ENCODE measurements around the gene MRPS34.

Gene MRPS34

GRCh38 chr16:1766701-1767100 lies 6.2 kb downstream of the MRPS34 start:
- H3K4me3 Mint-ChIP-seq: no peak overlapping the region
- no peak for DNase-seq
- H3K27me3 Mint-ChIP-seq (ENCODE audit: low read depth, poor library complexity): no peaks in the 10 kb centered on the region
- TF ChIP-seq CTCF (IDR thresholded peaks at IDR 0.05): no peak
- H3K9me3 Mint-ChIP-seq: no peaks in the 10 kb centered on the region
- peaks cover 7% of the 10 kb centered on the region for H3K4me1 Mint-ChIP-seq
- H3K36me3 Mint-ChIP-seq (ENCODE audit: low read depth): no peaks in the 10 kb centered on the region
- no peak overlapping the region for H3K27ac Mint-ChIP-seq

- H3K36me3 Mint-ChIP-seq (ENCODE audit: low read depth): peaks cover 4% of the 10 kb centered on the region
- peaks cover 6% of the 10 kb centered on the region for H3K4me1 Mint-ChIP-seq
- no peak for DNase-seq
- no peaks in the 10 kb centered on the region for H3K9me3 Mint-ChIP-seq
- peaks cover 1% of the 10 kb centered on the region for H3K27me3 Mint-ChIP-seq (ENCODE audit: low read depth, poor library complexity)
- no peak for TF ChIP-seq CTCF (IDR thresholded peaks at IDR 0.05)
- no peak overlapping the region for H3K27ac Mint-ChIP-seq
- H3K4me3 Mint-ChIP-seq: no peak overlapping the region
Observed at GRCh38 chr16:1766231-1766630, 6.7 kb downstream of the MRPS34 start.

GRCh38 chr16:1765826-1766225 lies 7.1 kb downstream of the MRPS34 start:
- TF ChIP-seq CTCF (IDR thresholded peaks at IDR 0.05): no peak
- Mint-ChIP-seq H3K36me3 (ENCODE audit: low read depth) (peaks cover 7% of the 10 kb centered on the region), H3K4me1 (peaks cover 6% of the 10 kb centered on the region), H3K9me3 (no peaks in the 10 kb centered on the region), H3K4me3 (no peak overlapping the region), H3K27me3 (ENCODE audit: low read depth, poor library complexity) (peaks cover 4% of the 10 kb centered on the region), H3K27ac (no peak overlapping the region)
- DNase-seq: no peak

DNA sequence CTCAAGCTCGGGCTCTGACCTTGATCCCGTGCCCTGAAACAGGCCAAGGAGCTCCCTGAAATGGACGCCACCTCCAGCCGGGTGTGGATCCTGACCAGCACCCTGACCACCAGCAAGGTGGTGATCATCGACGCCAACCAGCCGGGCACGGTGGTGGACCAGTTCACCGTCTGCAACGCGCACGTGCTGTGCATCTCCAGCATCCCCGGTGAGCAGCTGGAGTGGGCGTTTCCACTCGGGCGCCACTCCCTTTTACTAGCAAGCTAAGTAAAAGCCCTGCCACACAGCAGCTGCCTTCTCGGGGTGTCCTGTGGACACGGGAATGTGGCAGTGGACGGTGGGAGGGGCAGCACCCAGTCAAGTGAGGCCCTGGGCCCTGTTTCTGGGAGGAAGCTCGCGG lies 8.0 kb downstream of the MRPS34 start:
- Mint-ChIP-seq H3K27me3 (ENCODE audit: low read depth, poor library complexity) (peaks cover 4% of the 10 kb centered on the region), H3K27ac (no peak overlapping the region), H3K4me3 (no peak overlapping the region), H3K4me1 (peaks cover 6% of the 10 kb centered on the region), H3K36me3 (ENCODE audit: low read depth) (peaks cover 7% of the 10 kb centered on the region), H3K9me3 (no peaks in the 10 kb centered on the region)
- DNase-seq: no peak
- no peak for TF ChIP-seq CTCF (IDR thresholded peaks at IDR 0.05)

GRCh38 chr16:1763521-1764511 lies 9.1 kb downstream of the MRPS34 start:
- peak; percentile 79 for DNase-seq
- peaks cover 4% of the 10 kb centered on the region for H3K27me3 Mint-ChIP-seq (ENCODE audit: low read depth, poor library complexity)
- TF ChIP-seq CTCF (IDR thresholded peaks at IDR 0.05): peak; percentile 59
- H3K27ac Mint-ChIP-seq: no peak overlapping the region
- no peak overlapping the region for H3K4me3 Mint-ChIP-seq
- H3K36me3 Mint-ChIP-seq (ENCODE audit: low read depth): peaks cover 7% of the 10 kb centered on the region
- H3K9me3 Mint-ChIP-seq: no peaks in the 10 kb centered on the region
- H3K4me1 Mint-ChIP-seq: peaks cover 6% of the 10 kb centered on the region
